Psoas muscle (tissue), 8 donors: Measurements from ENCODE around the gene TUBGCP6. TPM values are rescaled to one million over a fixed set of nuclear protein-coding genes. Genes with fewer than 3 reads are reported as not detected.
A peak's percentile ranks its signal among the peaks of the same experiment; 100 is the strongest.

Experiments used
- ATAC-seq, 4 donors: fragments of 200-7000 bp; cut with Tn5 transposase; one replicate each; pipeline ENCODE4 v1.9.1; 2020; ENCODE audit warnings: moderate library complexity in 3 of 4, mild to moderate bottlenecking in 2 of 4
- DNase-seq, 2 donors: peaks; one replicate each; pipeline ENCODE4 v3.0.0-alpha.2; 2020
- H3K27ac ChIP-seq: fragments of 200-600 bp; one replicate; pipeline ENCODE4 v1.8.0; 2022
- H3K27me3 ChIP-seq, 3 donors: fragments of 200-600 bp in 1 of 3; one replicate each; pipeline versions ENCODE4 v1.6.1 to v1.8.0; 2013 to 2022; ENCODE audit warnings: low read length in 2 of 3, mild to moderate bottlenecking in 2 of 3, moderate library complexity in 1 of 3; ENCODE audit not compliant: insufficient read depth in 3 of 3
- H3K36me3 ChIP-seq, 2 donors: fragments of 200-600 bp in 1 of 2; one replicate each; pipeline versions ENCODE4 v1.6.1 to v1.8.0; 2013 to 2022; ENCODE audit warnings: low read depth in 1 of 2, mild to moderate bottlenecking in 1 of 2, moderate library complexity in 1 of 2; ENCODE audit not compliant: insufficient read depth in 1 of 2
- H3K4me1 ChIP-seq: fragments of 200-600 bp; one replicate; pipeline ENCODE4 v1.8.0; 2022
- H3K4me3 ChIP-seq: fragments of 200-600 bp; one replicate; pipeline ENCODE4 v1.8.0; 2022; ENCODE audit warnings: mild to moderate bottlenecking
- H3K9me3 ChIP-seq: fragments of 200-600 bp; one replicate; pipeline ENCODE4 v1.8.0; 2022
- WGBS, 3 donors: extraction: QIAGEN DNeasy Blood & Tissue Kit; methylation state at CpG; one replicate each; pipeline versions ENCODE4 v1.1.6 to v1.1.7; 2013; 5-methylcytosine and 5-hydroxymethylcytosine counted together
- intact Hi-C, 2 donors: fragments of 100-400 bp; cut with DNase I; formaldehyde crosslinking; loops; one replicate each; pipeline versions ENCODE4 v1.11.0 to v1.14.2; 2022
- polyA plus RNA-seq, 3 donors: library from polyadenylated mRNA; stranded (reverse); fragments of 200-250 nt; gene quantifications; one replicate each; pipeline ENCODE4 v1.2.3, GENCODE V29; 2013
- total RNA-seq, 4 donors: library from RNA; stranded (reverse); fragmentation: NEBNext Ultra II Directional in 2 of 4; extraction: Animal tissue kit (Norgen Biotek cat#: 25700) in 2 of 4; gene quantifications; one replicate each; pipeline versions ENCODE4 v1.2.1 to v1.2.4, GENCODE V29; 2021 to 2023
- TF ChIP-seq, protein P1 (sequence below): fragments of 200-600 bp; IDR thresholded peaks from one replicate; pipeline ENCODE4 v1.8.0; 2022; ENCODE audit warnings: antibody characterized with exemption
- donor health status: healthy with polysubstance abuse.
- donor health status: DM: no; HTN: no; CAD: no; lungs with moderate emphysema.
- donor health status: Bipolar disorder and iron deficiency.
- donor health status: healthy.
- donor health status: DM: yes; HTN: yes; CAD: no.
- donor health status: DM: no; HTN: no; CAD: no.
- donor health status: DM: no; HTN: no; CAD: no.
- donor health status: DM: yes; HTN: yes; CAD: no.

The TUBGCP6 gene
- total and polyA plus RNA-seq, 7 donors = 9.5 to 21.8 (median 18.0) TPM

DNA sequence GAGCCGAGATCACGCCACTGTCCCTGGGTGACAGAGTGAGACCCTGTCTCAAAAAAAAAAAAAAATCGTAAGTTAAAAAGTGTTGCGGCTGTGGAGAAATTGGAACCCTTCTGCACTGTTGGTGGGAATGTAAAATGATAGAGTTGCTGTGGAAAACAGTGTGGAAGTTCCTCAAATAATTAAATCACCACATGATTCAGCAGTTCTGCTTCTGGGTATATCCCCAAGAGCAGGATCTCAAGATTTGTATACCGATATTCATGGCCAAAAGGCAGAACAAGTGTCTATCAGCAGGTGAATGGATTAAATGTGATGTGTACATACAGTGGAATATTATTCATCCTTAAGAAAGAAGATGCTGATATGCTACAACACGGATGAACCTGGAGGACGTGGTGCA, 40.3 kb downstream of the TUBGCP6 start:
- WGBS, 3 donors = 92 to 94% (median 93%) methylated on average over 7 of the region's 7 CpGs
- TF ChIP-seq, protein P1, sequence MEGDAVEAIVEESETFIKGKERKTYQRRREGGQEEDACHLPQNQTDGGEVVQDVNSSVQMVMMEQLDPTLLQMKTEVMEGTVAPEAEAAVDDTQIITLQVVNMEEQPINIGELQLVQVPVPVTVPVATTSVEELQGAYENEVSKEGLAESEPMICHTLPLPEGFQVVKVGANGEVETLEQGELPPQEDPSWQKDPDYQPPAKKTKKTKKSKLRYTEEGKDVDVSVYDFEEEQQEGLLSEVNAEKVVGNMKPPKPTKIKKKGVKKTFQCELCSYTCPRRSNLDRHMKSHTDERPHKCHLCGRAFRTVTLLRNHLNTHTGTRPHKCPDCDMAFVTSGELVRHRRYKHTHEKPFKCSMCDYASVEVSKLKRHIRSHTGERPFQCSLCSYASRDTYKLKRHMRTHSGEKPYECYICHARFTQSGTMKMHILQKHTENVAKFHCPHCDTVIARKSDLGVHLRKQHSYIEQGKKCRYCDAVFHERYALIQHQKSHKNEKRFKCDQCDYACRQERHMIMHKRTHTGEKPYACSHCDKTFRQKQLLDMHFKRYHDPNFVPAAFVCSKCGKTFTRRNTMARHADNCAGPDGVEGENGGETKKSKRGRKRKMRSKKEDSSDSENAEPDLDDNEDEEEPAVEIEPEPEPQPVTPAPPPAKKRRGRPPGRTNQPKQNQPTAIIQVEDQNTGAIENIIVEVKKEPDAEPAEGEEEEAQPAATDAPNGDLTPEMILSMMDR = no peak
- peaks cover 37% of the 10 kb centered on the region for H3K4me1 ChIP-seq
- no peak overlapping the region for H3K4me3 ChIP-seq
- H3K27me3 ChIP-seq = no peaks in the 10 kb centered on the region
- H3K36me3 ChIP-seq = peaks cover 0 to 59% of the 10 kb centered on the region in 2 donors
- ATAC-seq (no peak), DNase-seq (no peak)
- H3K9me3 ChIP-seq = no peaks in the 10 kb centered on the region
- intact Hi-C loops = loop anchor here in 1 of 2 donors (10.0 kb wide), 1 partner anchor 270 kb away; no protein-coding TSS in a partner anchor
- peak overlapping the region; percentile 49 for H3K27ac ChIP-seq

DNA sequence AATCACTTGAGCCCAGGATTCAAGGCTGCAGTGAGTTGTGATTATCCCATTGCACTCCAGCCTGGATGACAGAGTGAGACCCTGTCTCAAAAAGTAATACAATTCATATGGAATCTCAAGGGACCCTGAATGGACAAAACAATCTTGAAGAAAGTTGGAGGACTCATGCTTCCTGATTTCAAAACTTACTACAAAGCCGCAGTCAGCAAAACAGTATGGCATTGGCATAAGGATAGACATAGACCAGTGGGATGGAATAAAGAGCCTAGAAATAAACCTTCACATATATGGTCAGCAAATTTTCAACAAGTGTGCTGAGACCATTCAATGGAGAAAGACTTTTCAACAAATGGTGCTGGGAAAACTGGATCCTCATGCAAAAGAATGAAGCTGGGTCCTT, 41.5 kb downstream of the TUBGCP6 start:
- Histone ChIP-seq H3K36me3 (peaks cover 0 to 61% of the 10 kb centered on the region in 2 donors), H3K4me1 (peaks cover 37% of the 10 kb centered on the region)
- intact Hi-C loops = loop anchor here in 1 of 2 donors (10.0 kb wide), 1 partner anchor 268 kb away; no protein-coding TSS in a partner anchor

DNA sequence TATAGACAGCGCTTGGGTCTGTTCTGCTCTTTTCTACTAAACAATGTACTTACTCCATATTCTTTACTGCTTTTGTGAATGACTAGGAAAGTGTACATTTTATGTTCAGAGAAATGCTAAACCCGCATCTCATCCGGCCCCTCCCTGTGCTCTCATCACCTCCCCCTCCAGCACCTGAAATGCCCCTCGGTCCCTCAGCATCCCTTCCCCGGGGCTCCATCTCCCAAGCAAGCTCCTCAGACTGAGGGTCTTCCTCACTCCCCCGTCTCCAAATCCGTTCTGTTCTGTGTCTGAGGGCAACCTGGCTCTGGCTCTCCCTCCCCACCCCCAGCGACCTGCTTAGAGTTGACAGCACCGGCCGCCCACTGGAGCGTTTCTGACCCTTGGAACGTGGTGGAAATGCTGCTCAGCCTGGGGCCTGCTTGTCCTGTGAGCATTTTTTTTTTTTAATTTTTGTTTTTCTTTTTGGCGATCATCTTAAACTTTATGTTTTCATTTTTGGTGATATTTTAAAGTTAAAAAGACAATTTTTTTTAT, 42.6 kb downstream of the TUBGCP6 start:
- Histone ChIP-seq H3K27me3 (no peaks in the 10 kb centered on the region), H3K27ac (no peak overlapping the region), H3K9me3 (no peaks in the 10 kb centered on the region), H3K4me1 (peaks cover 37% of the 10 kb centered on the region), H3K4me3 (peak overlapping the region; percentile 91), H3K36me3 (peaks cover 0 to 62% of the 10 kb centered on the region in 2 donors)
- intact Hi-C loops = loop anchor here in 1 of 2 donors (10.0 kb wide), 1 partner anchor 267 kb away; no protein-coding TSS in a partner anchor
- WGBS, 3 donors = 63 to 69% (median 66%) methylated on average over 13 of the region's 13 CpGs
- DNase-seq = no peak
- no peak for ATAC-seq
- TF ChIP-seq, protein P1 = no peak

More for the DNA sequence above, 41.5 kb downstream of the TUBGCP6 start:
- WGBS, 3 donors = 99 to 100% (median 100%) methylated on average over 1 of the region's 1 CpG
- H3K27ac ChIP-seq = no peak overlapping the region
- H3K4me3 ChIP-seq = no peak overlapping the region
- ATAC-seq (no peak), DNase-seq (no peak)
- H3K9me3 ChIP-seq = no peaks in the 10 kb centered on the region
- TF ChIP-seq, protein P1 = no peak
- H3K27me3 ChIP-seq = no peaks in the 10 kb centered on the region

DNA sequence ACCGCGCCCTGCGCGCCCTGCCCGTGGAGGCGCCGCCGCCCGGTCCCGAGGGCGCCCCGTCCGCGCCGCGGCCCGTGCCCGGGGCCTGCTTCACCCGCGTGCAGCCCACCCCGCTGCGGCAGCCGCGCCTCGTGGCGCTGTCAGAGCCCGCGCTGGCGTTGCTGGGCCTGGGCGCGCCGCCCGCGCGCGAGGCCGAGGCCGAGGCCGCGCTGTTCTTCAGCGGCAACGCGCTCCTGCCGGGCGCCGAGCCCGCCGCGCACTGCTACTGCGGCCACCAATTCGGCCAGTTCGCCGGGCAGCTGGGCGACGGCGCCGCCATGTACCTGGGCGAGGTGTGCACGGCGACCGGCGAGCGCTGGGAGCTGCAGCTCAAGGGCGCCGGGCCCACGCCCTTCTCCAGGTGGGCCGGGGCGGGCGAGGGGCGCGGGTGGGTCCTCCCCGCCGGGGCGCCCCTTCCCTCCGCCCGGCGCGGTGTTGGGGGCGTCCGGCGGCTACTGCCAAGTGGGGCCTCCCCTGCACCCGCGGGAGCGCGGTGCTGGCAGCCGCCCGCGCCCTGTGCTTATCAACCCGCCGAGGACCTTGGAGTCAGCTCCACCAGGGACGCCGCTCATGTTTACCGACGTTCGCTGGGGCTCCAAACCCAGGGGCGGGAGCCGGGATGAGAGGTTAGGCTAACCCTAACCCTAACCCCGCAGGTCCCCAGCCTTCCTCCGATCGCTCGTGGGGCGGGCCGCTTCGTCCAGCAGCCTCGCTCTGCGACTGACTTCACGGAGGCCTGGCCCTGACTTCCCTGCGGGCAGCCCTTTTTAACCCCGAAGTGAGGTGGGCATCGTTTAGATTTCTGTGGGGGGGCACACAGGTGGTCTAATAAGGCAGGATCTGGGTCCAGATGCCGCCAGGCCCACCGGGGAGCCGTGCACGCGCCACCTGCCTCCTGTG, 43.4 kb downstream of the TUBGCP6 start:
- peaks cover 30% of the 10 kb centered on the region for H3K4me1 ChIP-seq
- TF ChIP-seq, protein P1 = no peak
- DNase-seq (no peak), ATAC-seq (peak; percentile 28 to 37 (median 32))
- H3K27ac ChIP-seq = peak overlapping the region; percentile 75
- intact Hi-C loops = loop anchor here in 1 of 2 donors (10.0 kb wide), 1 partner anchor 267 kb away; no protein-coding TSS in a partner anchor
- H3K9me3 ChIP-seq = no peaks in the 10 kb centered on the region
- H3K36me3 ChIP-seq = peaks cover 0 to 57% of the 10 kb centered on the region in 2 donors
- peak overlapping the region; percentile 91 for H3K4me3 ChIP-seq
- no peaks in the 10 kb centered on the region for H3K27me3 ChIP-seq
- 2 to 4% (median 2%) methylated on average over 34 to 115 of the region's 115 CpGs for WGBS, 3 donors
